ENCODE results near the gene PTPRD.

- no peak for TF ChIP-seq CTCF (IDR thresholded peaks at IDR 0.05)
- TF ChIP-seq POLR2A (IDR thresholded peaks at IDR 0.05): no peak
These were observed 1932.6 kb downstream of the PTPRD start for GRCh38 chr9:8680157-8680556.
